ENCODE data around the gene MMP26. TPM values are rescaled to one million over a fixed set of nuclear protein-coding genes. Genes with fewer than 3 reads are reported as not detected.

Gene MMP26
- total RNA-seq, 1 donor from 2014 or later: not detected

DNA sequence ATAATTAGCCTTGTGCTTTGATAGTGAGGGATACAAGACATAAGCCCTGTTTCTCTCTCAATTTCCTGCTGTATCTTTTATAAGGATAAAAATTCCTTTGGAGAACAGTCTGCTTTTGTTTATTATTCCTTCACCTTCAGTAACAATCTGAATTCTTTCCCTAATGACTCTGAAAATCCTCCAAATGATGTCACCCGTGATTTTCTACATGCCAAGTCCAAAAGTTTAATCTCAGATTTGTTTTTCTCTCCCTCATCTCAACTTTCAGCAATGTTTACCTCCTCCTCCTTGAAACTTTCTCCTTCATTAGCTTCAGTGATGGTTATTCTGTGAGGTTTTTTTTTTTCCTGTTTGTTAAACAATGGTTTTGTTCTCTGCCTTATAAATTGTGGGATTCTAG, 9.1 kb upstream of the MMP26 start:
- Mint-ChIP-seq H3K9me3 (no peaks in the 10 kb centered on the region), H3K27ac (no peak overlapping the region), H3K36me3 (no peaks in the 10 kb centered on the region), H3K4me3 (no peak overlapping the region), H3K27me3 (ENCODE audit: insufficient read depth, low read depth) (no peaks in the 10 kb centered on the region), H3K4me1 (no peaks in the 10 kb centered on the region)
- H3K36me3 ChIP-seq: no peaks in the 10 kb centered on the region
- no peaks in the 10 kb centered on the region for H3K79me2 ChIP-seq (ENCODE audit: low read depth)
- no peaks in the 10 kb centered on the region for H3K9me3 ChIP-seq (ENCODE audit: low read depth)
- H3K27ac ChIP-seq: no peak overlapping the region
- H2AFZ ChIP-seq (replicated peaks): peak overlapping the region; percentile 50
- TF ChIP-seq EZH2phosphoT487 (IDR thresholded peaks at IDR 0.05) (no peak), EZH2 (IDR thresholded peaks at IDR 0.05) (no peak)
- TF ChIP-seq, protein P1, sequence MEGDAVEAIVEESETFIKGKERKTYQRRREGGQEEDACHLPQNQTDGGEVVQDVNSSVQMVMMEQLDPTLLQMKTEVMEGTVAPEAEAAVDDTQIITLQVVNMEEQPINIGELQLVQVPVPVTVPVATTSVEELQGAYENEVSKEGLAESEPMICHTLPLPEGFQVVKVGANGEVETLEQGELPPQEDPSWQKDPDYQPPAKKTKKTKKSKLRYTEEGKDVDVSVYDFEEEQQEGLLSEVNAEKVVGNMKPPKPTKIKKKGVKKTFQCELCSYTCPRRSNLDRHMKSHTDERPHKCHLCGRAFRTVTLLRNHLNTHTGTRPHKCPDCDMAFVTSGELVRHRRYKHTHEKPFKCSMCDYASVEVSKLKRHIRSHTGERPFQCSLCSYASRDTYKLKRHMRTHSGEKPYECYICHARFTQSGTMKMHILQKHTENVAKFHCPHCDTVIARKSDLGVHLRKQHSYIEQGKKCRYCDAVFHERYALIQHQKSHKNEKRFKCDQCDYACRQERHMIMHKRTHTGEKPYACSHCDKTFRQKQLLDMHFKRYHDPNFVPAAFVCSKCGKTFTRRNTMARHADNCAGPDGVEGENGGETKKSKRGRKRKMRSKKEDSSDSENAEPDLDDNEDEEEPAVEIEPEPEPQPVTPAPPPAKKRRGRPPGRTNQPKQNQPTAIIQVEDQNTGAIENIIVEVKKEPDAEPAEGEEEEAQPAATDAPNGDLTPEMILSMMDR (IDR thresholded peaks at IDR 0.05): no peak
- H3K27me3 ChIP-seq: no peaks in the 10 kb centered on the region
- H3K4me3 ChIP-seq: no peak overlapping the region
- DNase-seq (ENCODE audit: low spot score): no peak
- H3F3A ChIP-seq (ENCODE audit: low read depth): no peaks in the 10 kb centered on the region
- H3K9ac ChIP-seq: no peak overlapping the region
- H3K4me1 ChIP-seq: peaks cover 5% of the 10 kb centered on the region
- no peaks in the 10 kb centered on the region for H4K20me1 ChIP-seq (ENCODE audit: low read depth)
- no peak overlapping the region for H3K4me2 ChIP-seq

DNA sequence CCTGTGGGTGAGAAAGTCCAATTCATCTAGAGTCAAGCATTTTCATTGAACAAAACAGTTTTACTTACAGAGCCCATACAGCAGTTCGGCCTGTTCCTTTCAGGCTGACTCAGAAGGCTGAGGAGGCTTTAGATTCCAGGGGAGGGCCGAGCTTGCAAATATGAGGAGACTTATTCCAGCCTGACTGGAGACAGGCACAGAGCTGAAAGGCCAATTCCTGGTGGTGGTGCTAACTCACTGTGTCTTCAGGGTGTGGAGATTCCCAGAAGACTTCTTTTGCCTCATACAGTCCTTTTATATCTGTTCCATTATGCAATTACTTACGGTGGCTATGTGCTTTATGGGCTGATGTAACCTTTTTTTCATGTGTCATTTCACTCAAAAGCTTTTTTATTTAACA, 7.0 kb upstream of the MMP26 start, which contains the start of gene OR51E2:
Gene OR51E2 (minus strand): TSS at position 269 of the 400 bp plus-strand sequence. CDS start 15,142 bp downstream, outside the sequence.
- no peaks in the 10 kb centered on the region for H4K20me1 ChIP-seq (ENCODE audit: low read depth)
- H3K4me1 Mint-ChIP-seq: no peaks in the 10 kb centered on the region
- H3K36me3 ChIP-seq: no peaks in the 10 kb centered on the region
- H3K9ac ChIP-seq: no peak within 1 kb of the TSS
- no peak within 1 kb of the TSS for H3K4me2 ChIP-seq
- no peaks in the 10 kb centered on the region for H3K27me3 ChIP-seq
- no peaks in the 10 kb centered on the region for H3F3A ChIP-seq (ENCODE audit: low read depth)
- no peak for TF ChIP-seq EZH2 (IDR thresholded peaks at IDR 0.05)
- TF ChIP-seq, protein P1 (IDR thresholded peaks at IDR 0.05): no peak
- TF ChIP-seq EZH2phosphoT487 (IDR thresholded peaks at IDR 0.05): no peak
- H3K27ac Mint-ChIP-seq: no peak within 1 kb of the TSS
- H2AFZ ChIP-seq (replicated peaks): peak within 1 kb of the TSS; percentile 43
- peak; percentile 39 for DNase-seq (ENCODE audit: low spot score)
- peaks cover 5% of the 10 kb centered on the region for H3K4me1 ChIP-seq
- no peaks in the 10 kb centered on the region for H3K27me3 Mint-ChIP-seq (ENCODE audit: insufficient read depth, low read depth)
- no peak within 1 kb of the TSS for H3K4me3 Mint-ChIP-seq
- no peaks in the 10 kb centered on the region for H3K79me2 ChIP-seq (ENCODE audit: low read depth)
- no peaks in the 10 kb centered on the region for H3K9me3 Mint-ChIP-seq
- H3K4me3 ChIP-seq: no peak within 1 kb of the TSS
- H3K36me3 Mint-ChIP-seq: no peaks in the 10 kb centered on the region
- H3K9me3 ChIP-seq (ENCODE audit: low read depth): no peaks in the 10 kb centered on the region
- H3K27ac ChIP-seq: no peak within 1 kb of the TSS

DNA sequence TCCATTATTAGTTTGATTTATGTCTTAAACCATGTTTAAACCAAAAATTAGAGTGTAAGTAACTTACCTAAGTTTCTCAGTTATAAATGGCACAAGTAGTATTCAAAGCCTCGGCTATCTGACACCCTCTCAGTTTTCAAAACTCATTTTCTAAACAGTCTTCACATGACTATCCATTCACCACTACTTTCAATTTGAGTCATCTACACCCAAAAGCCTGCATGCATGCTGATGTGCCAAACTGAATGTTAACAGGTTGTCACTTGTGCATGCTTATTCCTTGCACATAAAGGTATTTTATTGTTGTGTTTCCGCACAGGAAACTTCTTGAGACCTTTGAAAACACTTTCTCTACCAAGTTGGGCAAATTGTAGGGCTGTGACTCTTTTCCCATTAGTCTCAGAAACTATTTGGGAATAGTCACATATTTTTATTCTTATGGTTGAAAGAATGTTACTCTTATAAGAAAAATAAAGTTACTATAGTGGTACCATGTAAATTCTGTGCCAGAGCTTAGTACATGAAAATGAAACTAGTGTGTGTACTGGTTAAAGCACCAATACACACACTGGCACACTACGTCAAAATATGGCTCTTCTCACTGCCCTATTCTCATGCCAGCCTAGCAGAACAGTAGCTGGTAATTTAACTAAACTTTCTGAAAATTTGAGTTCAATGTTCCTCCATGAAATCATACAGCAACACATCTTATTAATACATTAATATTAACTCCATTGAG, 4.7 kb upstream of the MMP26 start:
- Mint-ChIP-seq H3K36me3 (no peaks in the 10 kb centered on the region), H3K4me3 (no peak overlapping the region), H3K27me3 (ENCODE audit: insufficient read depth, low read depth) (no peaks in the 10 kb centered on the region), H3K27ac (no peak overlapping the region), H3K9me3 (no peaks in the 10 kb centered on the region), H3K4me1 (peaks cover 8% of the 10 kb centered on the region)
- peaks cover 9% of the 10 kb centered on the region for H3F3A ChIP-seq (ENCODE audit: low read depth)
- H3K79me2 ChIP-seq (ENCODE audit: low read depth): no peaks in the 10 kb centered on the region
- H3K4me3 ChIP-seq: no peak overlapping the region
- H3K36me3 ChIP-seq: no peaks in the 10 kb centered on the region
- no peak overlapping the region for H3K9ac ChIP-seq
- H3K27me3 ChIP-seq: no peaks in the 10 kb centered on the region
- H4K20me1 ChIP-seq (ENCODE audit: low read depth): no peaks in the 10 kb centered on the region
- peaks cover 16% of the 10 kb centered on the region for H3K4me1 ChIP-seq
- H3K9me3 ChIP-seq (ENCODE audit: low read depth): no peaks in the 10 kb centered on the region
- H2AFZ ChIP-seq (replicated peaks): no peak overlapping the region
- no peak overlapping the region for H3K27ac ChIP-seq
- TF ChIP-seq EZH2 (IDR thresholded peaks at IDR 0.05): no peak
- TF ChIP-seq, protein P1 (IDR thresholded peaks at IDR 0.05): no peak
- no peak for TF ChIP-seq EZH2phosphoT487 (IDR thresholded peaks at IDR 0.05)
- no peak overlapping the region for H3K4me2 ChIP-seq
- DNase-seq (ENCODE audit: low spot score): no peak

All from neural progenitor cell (in vitro differentiated cells).